Measurements from ENCODE around the gene PALLD. TPM values are rescaled to one million over a fixed set of nuclear protein-coding genes. Genes with fewer than 3 reads are reported as not detected.

The PALLD gene
- total RNA-seq, 4 donors from 2014 or later = 1,903 to 3,507 (median 2,130) TPM

GRCh38 chr4:168667921-168668320, 171.1 kb downstream of the PALLD start:
- Histone ChIP-seq H3K27ac (replicated peaks in 1 of 4) (no peak overlapping the region), H3K4me3 (no peak overlapping the region), H3K36me3 (no peaks in the 10 kb centered on the region), H3K9me3 (no peaks in the 10 kb centered on the region), H3K4me1 (peaks cover 0 to 15% (median 6%) of the 10 kb centered on the region in 4 donors), H3K27me3 (no peaks in the 10 kb centered on the region)
- WGBS = 96% methylated on average over 2 of the region's 2 CpGs
- no peak for DNase-seq (ENCODE audit: extremely low spot score)
- intact Hi-C loops (cut with DNase I) = no loop called here
- no peak for TF ChIP-seq POLR2A (IDR thresholded peaks at IDR 0.05; ENCODE audit: low read depth)
- TF ChIP-seq CTCF (IDR thresholded peaks at IDR 0.05) = no peak
- TF ChIP-seq EP300 (IDR thresholded peaks at IDR 0.05) = no peak
- TF ChIP-seq POLR2AphosphoS5 (IDR thresholded peaks at IDR 0.05) = no peak

GRCh38 chr4:168673476-168673875, 176.6 kb downstream of the PALLD start:
- Histone ChIP-seq H3K27me3 (no peaks in the 10 kb centered on the region), H3K4me1 (peaks cover 0 to 8% (median 2%) of the 10 kb centered on the region in 4 donors), H3K36me3 (peaks cover 0 to 3% (median 0%) of the 10 kb centered on the region in 4 donors), H3K27ac (replicated peaks in 1 of 4) (no peak overlapping the region), H3K9me3 (no peaks in the 10 kb centered on the region), H3K4me3 (no peak overlapping the region)
- TF ChIP-seq POLR2A (IDR thresholded peaks at IDR 0.05; ENCODE audit: low read depth) = no peak
- no peak for TF ChIP-seq EP300 (IDR thresholded peaks at IDR 0.05)
- TF ChIP-seq CTCF (IDR thresholded peaks at IDR 0.05) = no peak
- no peak for TF ChIP-seq POLR2AphosphoS5 (IDR thresholded peaks at IDR 0.05)
- intact Hi-C loops (cut with DNase I) = no loop called here
- whole genome bisulfite sequencing = 97% methylated on average over 11 of the region's 11 CpGs
- no peak for DNase-seq (ENCODE audit: extremely low spot score)

GRCh38 chr4:168674077-168674747, 177.4 kb downstream of the PALLD start:
- Histone ChIP-seq H3K27me3 (no peaks in the 10 kb centered on the region), H3K27ac (replicated peaks in 1 of 4) (no peak overlapping the region), H3K36me3 (peaks cover 0 to 3% (median 0%) of the 10 kb centered on the region in 4 donors), H3K4me3 (no peak overlapping the region), H3K4me1 (peaks cover 0 to 8% (median 2%) of the 10 kb centered on the region in 4 donors), H3K9me3 (no peaks in the 10 kb centered on the region)
- WGBS = 54% methylated on average over 6 of the region's 6 CpGs
- TF ChIP-seq CTCF (IDR thresholded peaks at IDR 0.05) (no peak), POLR2AphosphoS5 (IDR thresholded peaks at IDR 0.05) (no peak), POLR2A (IDR thresholded peaks at IDR 0.05; ENCODE audit: low read depth) (no peak), EP300 (IDR thresholded peaks at IDR 0.05) (no peak)
- no peak for DNase-seq (ENCODE audit: extremely low spot score)
- intact Hi-C loops (cut with DNase I) = no loop called here

- H3K27ac ChIP-seq (replicated peaks in 1 of 4) = no peak overlapping the region
- H3K4me1 ChIP-seq = peaks cover 0 to 8% (median 2%) of the 10 kb centered on the region in 4 donors
- H3K27me3 ChIP-seq = no peaks in the 10 kb centered on the region
- H3K9me3 ChIP-seq = no peaks in the 10 kb centered on the region
- DNase-seq (ENCODE audit: extremely low spot score) = no peak
- 78% methylated on average over 3 of the region's 3 CpGs for WGBS
- peaks cover 0 to 3% (median 0%) of the 10 kb centered on the region in 4 donors for H3K36me3 ChIP-seq
- intact Hi-C loops (cut with DNase I) = no loop called here
- H3K4me3 ChIP-seq = no peak overlapping the region
- no peak for TF ChIP-seq POLR2AphosphoS5 (IDR thresholded peaks at IDR 0.05)
- TF ChIP-seq CTCF (IDR thresholded peaks at IDR 0.05) = no peak
- TF ChIP-seq EP300 (IDR thresholded peaks at IDR 0.05) = no peak
- no peak for TF ChIP-seq POLR2A (IDR thresholded peaks at IDR 0.05; ENCODE audit: low read depth)
These were observed 178.0 kb downstream of the PALLD start for GRCh38 chr4:168674866-168675265.
